ENCODE results near the gene CDHR3.
"Not testable (repeated sequence)": the region's sequence is repeated elsewhere in the genome, so short reads cannot be mapped to it uniquely, and the experiment has no call there.

The CDHR3 gene

GRCh38 chr7:105951597-105951996 is 11.5 kb upstream of the CDHR3 start:
- CTCF ChIA-PET, result no interaction called here
- TF ChIP-seq ZXDB (tag by site-specific recombination; IDR thresholded peaks at IDR 0.05) (no peak), SETDB1 (IDR thresholded peaks at IDR 0.05; ENCODE audit: insufficient read length, low read length) (peak; percentile 40)
- H3K36me3 ChIP-seq (ENCODE audit: control insufficient read depth in 2 of 2, insufficient read depth in 1 of 2, low read length in 2 of 2), result no peaks in the 10 kb centered on the region
- no peak overlapping the region for H3K27ac ChIP-seq (ENCODE audit: extremely low read depth, low read depth, low read length)
- no peaks in the 10 kb centered on the region for H3K9me3 ChIP-seq (ENCODE audit: control insufficient read depth, insufficient read depth, low read depth, low read length)
- no peaks in the 10 kb centered on the region for H3K4me1 ChIP-seq (ENCODE audit: control insufficient read depth, insufficient read depth, low read length)
- H3K4me3 ChIP-seq (ENCODE audit: low read depth, low read length), result no peak overlapping the region
- POLR2A ChIA-PET, result no interaction called here

- Histone ChIP-seq H3K36me3 (ENCODE audit: control insufficient read depth in 2 of 2, insufficient read depth in 1 of 2, low read length in 2 of 2) (no peaks in the 10 kb centered on the region), H3K27ac (ENCODE audit: extremely low read depth, low read depth, low read length) (no peak overlapping the region), H3K4me3 (ENCODE audit: low read depth, low read length) (no peak overlapping the region), H3K9me3 (ENCODE audit: control insufficient read depth, insufficient read depth, low read depth, low read length) (no peaks in the 10 kb centered on the region), H3K4me1 (ENCODE audit: control insufficient read depth, insufficient read depth, low read length) (no peaks in the 10 kb centered on the region)
- TF ChIP-seq ZNF660 (tag by site-specific recombination; IDR thresholded peaks at IDR 0.05), result no peak
- TF ChIP-seq ZIC2 (tag by site-specific recombination; IDR thresholded peaks at IDR 0.05), result peak; percentile 79
- ChIA-PET CTCF (interaction anchor here (0.7 kb wide), 1 partner anchor 88 kb away, joined by 4 read pairs; no protein-coding TSS in a partner anchor), POLR2A (no interaction called here)
These were observed 10.0 kb upstream of the CDHR3 start for GRCh38 chr7:105952917-105953595.

- Histone ChIP-seq H3K9me3 (ENCODE audit: control insufficient read depth, insufficient read depth, low read depth, low read length) (no peaks in the 10 kb centered on the region), H3K4me3 (ENCODE audit: low read depth, low read length) (no peak overlapping the region), H3K4me1 (ENCODE audit: control insufficient read depth, insufficient read depth, low read length) (no peaks in the 10 kb centered on the region), H3K27ac (ENCODE audit: extremely low read depth, low read depth, low read length) (no peak overlapping the region), H3K36me3 (ENCODE audit: control insufficient read depth in 2 of 2, insufficient read depth in 1 of 2, low read length in 2 of 2) (no peaks in the 10 kb centered on the region)
- ChIA-PET POLR2A (no interaction called here), CTCF (interaction anchor here (0.5 to 0.9 kb wide), 4 partner anchors 87 to 402 kb away, joined by 3 to 5 read pairs (median 4); no protein-coding TSS in a partner anchor)
- TF ChIP-seq ZNF776 (tag by site-specific recombination; IDR thresholded peaks at IDR 0.05; ENCODE audit: borderline replicate concordance), result no peak
- TF ChIP-seq ZBTB48 (tag by site-specific recombination; IDR thresholded peaks at IDR 0.05), result no peak
- TF ChIP-seq ZBTB10 (tag by site-specific recombination; IDR thresholded peaks at IDR 0.05), result no peak
- no peak for TF ChIP-seq OSR2 (tag by site-specific recombination; IDR thresholded peaks at IDR 0.05)
- no peak for TF ChIP-seq ZNF529 (tag by site-specific recombination; IDR thresholded peaks at IDR 0.05; ENCODE audit: insufficient replicate concordance)
- TF ChIP-seq ZNF26 (tag by site-specific recombination; IDR thresholded peaks at IDR 0.05), result no peak
- no peak for TF ChIP-seq KLF7 (tag by site-specific recombination; IDR thresholded peaks at IDR 0.05; ENCODE audit: borderline replicate concordance)
- TF ChIP-seq ZNF76 (tag by site-specific recombination; IDR thresholded peaks at IDR 0.05; ENCODE audit: borderline replicate concordance, low read depth), result no peak
- TF ChIP-seq MYNN (tag by site-specific recombination; IDR thresholded peaks at IDR 0.05; ENCODE audit: borderline replicate concordance), result no peak
These were observed 8.4 kb upstream of the CDHR3 start for GRCh38 chr7:105954711-105955110.

- not testable (repeated sequence) for H3K27ac ChIP-seq (ENCODE audit: extremely low read depth, low read depth, low read length); H3K9me3 ChIP-seq (ENCODE audit: control insufficient read depth, insufficient read depth, low read depth, low read length); H3K4me1 ChIP-seq (ENCODE audit: control insufficient read depth, insufficient read depth, low read length); H3K36me3 ChIP-seq (ENCODE audit: control insufficient read depth in 2 of 2, insufficient read depth in 1 of 2, low read length in 2 of 2); H3K4me3 ChIP-seq (ENCODE audit: low read depth, low read length)
- ChIA-PET POLR2A (interaction anchor here (0.6 kb wide), 1 partner anchor 156 kb away, joined by 3 read pairs; the partner anchor contains the start of gene SYPL1), CTCF (interaction anchor here (0.7 to 1.0 kb wide), 2 partner anchors 54 to 180 kb away, joined by 3 read pairs; no protein-coding TSS in a partner anchor)
These were observed 7.2 kb upstream of the CDHR3 start for GRCh38 chr7:105955651-105956466.

Data from HEK293 (cell line).